Measurements from ENCODE around the gene NACC2.

The NACC2 gene

DNA sequence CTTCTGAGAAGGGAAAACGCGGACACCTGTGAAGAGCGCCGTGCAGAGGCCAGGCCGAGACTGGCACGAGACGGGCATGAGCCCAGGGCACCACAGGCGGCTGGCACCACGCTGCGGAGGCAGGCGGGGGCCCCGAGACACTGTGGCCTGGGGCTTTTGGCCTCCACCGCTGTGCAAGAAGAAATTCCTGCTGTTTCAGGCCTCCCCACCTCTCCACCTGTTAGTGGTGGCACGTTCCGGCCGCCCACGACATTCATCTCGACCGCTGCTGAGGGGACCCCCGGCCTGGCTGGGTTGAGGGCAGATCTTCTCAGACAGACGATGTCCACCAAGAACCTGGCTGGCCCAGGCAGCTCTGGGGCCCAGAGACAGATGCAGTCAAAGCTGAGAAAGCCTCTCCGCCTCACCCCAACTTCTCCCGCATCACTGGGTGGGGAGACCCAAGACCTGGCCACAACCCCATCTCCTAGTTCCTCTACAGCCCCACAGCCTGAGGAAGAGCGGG is 11.5 kb downstream of the NACC2 start:
- DNase-seq (ENCODE audit: low read depth), result no peak
- TF ChIP-seq, protein P1, sequence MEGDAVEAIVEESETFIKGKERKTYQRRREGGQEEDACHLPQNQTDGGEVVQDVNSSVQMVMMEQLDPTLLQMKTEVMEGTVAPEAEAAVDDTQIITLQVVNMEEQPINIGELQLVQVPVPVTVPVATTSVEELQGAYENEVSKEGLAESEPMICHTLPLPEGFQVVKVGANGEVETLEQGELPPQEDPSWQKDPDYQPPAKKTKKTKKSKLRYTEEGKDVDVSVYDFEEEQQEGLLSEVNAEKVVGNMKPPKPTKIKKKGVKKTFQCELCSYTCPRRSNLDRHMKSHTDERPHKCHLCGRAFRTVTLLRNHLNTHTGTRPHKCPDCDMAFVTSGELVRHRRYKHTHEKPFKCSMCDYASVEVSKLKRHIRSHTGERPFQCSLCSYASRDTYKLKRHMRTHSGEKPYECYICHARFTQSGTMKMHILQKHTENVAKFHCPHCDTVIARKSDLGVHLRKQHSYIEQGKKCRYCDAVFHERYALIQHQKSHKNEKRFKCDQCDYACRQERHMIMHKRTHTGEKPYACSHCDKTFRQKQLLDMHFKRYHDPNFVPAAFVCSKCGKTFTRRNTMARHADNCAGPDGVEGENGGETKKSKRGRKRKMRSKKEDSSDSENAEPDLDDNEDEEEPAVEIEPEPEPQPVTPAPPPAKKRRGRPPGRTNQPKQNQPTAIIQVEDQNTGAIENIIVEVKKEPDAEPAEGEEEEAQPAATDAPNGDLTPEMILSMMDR (IDR thresholded peaks at IDR 0.05; ENCODE audit: control insufficient read depth, extremely low read depth, insufficient read depth), result no peak
- H3K4me3 ChIP-seq (ENCODE audit: low read depth, low read length), result no peak overlapping the region

DNA sequence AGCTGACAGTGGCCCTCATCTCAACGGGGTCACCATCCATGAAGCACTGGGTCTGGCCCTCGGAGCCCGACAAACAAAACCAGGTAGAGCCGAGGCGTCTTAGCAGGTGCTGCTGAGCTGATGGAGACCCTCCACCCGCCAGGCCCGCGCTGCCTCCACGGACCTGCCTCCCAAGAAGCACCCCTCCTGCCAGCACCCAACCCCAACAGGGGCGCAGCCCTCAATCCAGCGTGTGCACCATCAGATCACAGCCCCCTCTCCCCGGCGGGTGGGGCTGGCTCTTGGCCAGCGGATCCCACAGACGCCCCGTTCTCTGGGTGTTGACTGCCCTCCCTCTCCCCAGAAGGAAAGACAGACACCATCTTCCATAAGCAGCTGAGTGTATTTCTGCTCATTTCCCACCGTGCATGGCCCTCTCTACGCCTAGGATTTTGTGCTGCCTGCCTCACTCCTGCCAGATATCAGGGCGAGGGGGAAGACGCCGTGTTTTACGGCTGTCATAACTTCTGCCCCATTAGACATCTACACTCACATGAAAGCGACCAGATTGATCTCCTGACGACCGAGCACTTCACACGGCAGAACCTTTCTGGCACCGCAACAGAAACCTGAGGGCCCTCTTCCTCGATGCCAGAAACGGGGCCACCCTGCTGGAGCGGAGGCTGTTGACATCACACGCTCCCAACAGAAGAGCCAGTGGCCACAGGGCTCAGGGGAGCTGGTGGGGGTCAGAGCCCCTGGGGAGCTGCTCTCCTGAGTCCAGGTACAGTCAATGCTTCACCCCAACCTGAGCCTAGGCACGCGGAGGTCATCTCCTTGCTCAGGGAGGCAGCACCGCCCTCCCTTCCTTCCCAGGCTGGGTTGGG is 12.4 kb downstream of the NACC2 start:
- H3K4me3 ChIP-seq (ENCODE audit: low read depth, low read length), result no peak overlapping the region
- TF ChIP-seq, protein P1 (IDR thresholded peaks at IDR 0.05; ENCODE audit: control insufficient read depth, extremely low read depth, insufficient read depth), result no peak
- DNase-seq (ENCODE audit: low read depth), result no peak

DNA sequence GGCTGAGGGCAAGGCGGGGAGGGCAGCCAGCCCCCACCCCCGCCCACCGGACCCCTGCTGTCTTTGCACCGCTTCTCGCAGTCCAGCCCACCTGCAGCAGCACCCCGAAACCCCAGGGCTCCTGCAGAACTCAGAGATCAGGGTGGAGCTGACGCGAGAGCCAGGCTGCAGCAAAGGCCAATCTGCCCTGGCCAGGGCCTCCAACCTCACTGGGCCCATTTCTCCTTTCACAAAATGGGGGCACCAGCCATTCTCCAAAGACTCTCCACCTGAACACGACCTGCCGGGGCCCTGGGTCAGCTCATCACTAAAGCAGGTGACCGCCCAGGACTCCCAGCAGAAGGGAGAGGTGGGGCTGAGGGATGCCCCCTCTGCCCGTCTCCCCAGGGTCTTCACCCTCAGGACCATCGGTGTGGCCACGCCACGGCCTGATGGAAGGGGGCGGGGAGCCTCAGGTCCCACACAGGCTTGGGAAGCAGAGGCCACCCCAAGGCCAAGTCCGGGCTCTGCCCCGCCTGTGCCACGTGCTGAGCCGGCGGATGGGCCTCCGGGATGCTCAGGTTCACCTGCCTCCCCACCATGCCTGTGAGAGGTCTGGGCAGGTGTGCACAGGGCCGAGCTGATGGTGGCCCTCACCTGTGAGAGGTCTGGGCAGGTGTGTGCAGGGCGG is 13.1 kb downstream of the NACC2 start:
- DNase-seq (ENCODE audit: low read depth), result no peak
- no peak overlapping the region for H3K4me3 ChIP-seq (ENCODE audit: low read depth, low read length)
- TF ChIP-seq, protein P1 (IDR thresholded peaks at IDR 0.05; ENCODE audit: control insufficient read depth, extremely low read depth, insufficient read depth), result no peak

DNA sequence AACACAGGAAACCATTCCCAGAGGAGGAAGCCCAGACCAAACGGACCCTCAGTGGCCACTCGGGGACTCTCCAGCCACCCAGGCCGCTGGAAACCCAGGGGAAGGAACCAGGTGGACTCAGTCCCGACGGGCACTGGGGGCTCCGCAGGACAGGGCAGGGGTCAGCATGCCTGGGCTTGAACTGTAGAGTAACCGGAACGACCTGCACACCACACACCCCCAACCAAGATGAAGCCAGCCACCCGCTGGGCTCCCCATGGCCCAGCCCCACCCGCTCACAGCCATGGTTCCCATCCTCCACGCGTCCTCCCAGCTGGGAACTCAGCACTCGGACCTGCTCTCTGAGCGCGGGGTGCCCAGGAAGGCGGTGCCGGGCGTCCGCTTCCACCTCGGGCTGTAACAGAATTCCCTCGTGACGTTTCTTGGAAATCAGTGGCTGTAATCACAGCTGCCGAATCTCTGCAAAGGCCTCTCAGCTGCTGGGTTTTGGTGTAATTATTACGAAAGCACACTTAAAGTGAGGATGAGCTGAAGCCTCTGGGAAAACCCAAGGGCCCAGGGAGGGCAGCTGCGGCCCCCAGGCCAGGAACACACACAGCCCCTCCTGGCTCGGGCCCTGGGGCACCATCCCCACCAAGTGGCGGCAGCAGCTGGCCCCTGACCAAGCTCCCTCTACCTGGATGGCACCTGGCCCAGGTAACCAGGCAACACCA is 13.8 kb downstream of the NACC2 start:
- no peak for DNase-seq (ENCODE audit: low read depth)
- no peak overlapping the region for H3K4me3 ChIP-seq (ENCODE audit: low read depth, low read length)
- TF ChIP-seq, protein P1 (IDR thresholded peaks at IDR 0.05; ENCODE audit: control insufficient read depth, extremely low read depth, insufficient read depth), result no peak

GRCh38 chr9:136080716-136081112 is 14.4 kb downstream of the NACC2 start:
- DNase-seq (ENCODE audit: low read depth), result no peak
- TF ChIP-seq, protein P1 (IDR thresholded peaks at IDR 0.05; ENCODE audit: control insufficient read depth, extremely low read depth, insufficient read depth), result no peak
- H3K4me3 ChIP-seq (ENCODE audit: low read depth, low read length), result no peak overlapping the region

DNA sequence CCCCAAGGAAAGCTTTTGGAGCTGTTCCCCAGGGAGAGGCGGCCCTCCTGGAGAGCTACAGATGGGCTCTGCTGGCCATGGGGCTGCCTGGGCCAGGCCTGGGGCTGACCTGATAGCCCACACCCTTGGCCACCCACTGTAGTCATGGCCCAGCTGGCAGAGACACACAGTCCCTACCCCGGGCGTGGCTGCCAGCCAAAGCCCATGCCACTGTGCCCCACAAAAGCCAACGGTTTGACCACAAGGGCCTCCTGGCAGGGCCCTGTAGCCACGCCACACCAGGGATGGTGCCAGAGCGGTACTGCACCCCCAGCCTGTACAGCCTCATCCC is 15.2 kb downstream of the NACC2 start:
- DNase-seq (ENCODE audit: low read depth), result no peak
- TF ChIP-seq, protein P1 (IDR thresholded peaks at IDR 0.05; ENCODE audit: control insufficient read depth, extremely low read depth, insufficient read depth), result no peak
- no peak overlapping the region for H3K4me3 ChIP-seq (ENCODE audit: low read depth, low read length)

Data from LNCaP clone FGC (cell line).